ENCODE measurements around the gene WIPF3.

The WIPF3 gene

GRCh38 chr7:29875741-29876140 is 69.4 kb downstream of the WIPF3 start:
- Histone ChIP-seq H3K4me3 (ENCODE audit: low read depth, low read length) (no peak overlapping the region), H3K27me3 (replicated peaks) (peaks cover 4% of the 10 kb centered on the region), H3K36me3 (replicated peaks) (no peaks in the 10 kb centered on the region), H3K27ac (no peak overlapping the region)
- TF ChIP-seq CTCF (IDR thresholded peaks at IDR 0.05; ENCODE audit: low read depth, low read length, missing control alignments): no peak
- no peak for DNase-seq
- in situ Hi-C loops (cut with HindIII; ENCODE audit: low pct_ligation_motif_present, low sequenced_read_pairs): no loop called here

- TF ChIP-seq CTCF (IDR thresholded peaks at IDR 0.05; ENCODE audit: low read depth, low read length, missing control alignments): no peak
- no peak overlapping the region for H3K4me3 ChIP-seq (ENCODE audit: low read depth, low read length)
- in situ Hi-C loops (cut with HindIII; ENCODE audit: low pct_ligation_motif_present, low sequenced_read_pairs): no loop called here
- no peaks in the 10 kb centered on the region for H3K36me3 ChIP-seq (replicated peaks)
- peak; percentile 20 for DNase-seq
- H3K27ac ChIP-seq: no peak overlapping the region
- H3K27me3 ChIP-seq (replicated peaks): peaks cover 4% of the 10 kb centered on the region
Observed at GRCh38 chr7:29877196-29877595, 70.9 kb downstream of the WIPF3 start.

GRCh38 chr7:29878081-29878688 is 71.9 kb downstream of the WIPF3 start:
- TF ChIP-seq CTCF (IDR thresholded peaks at IDR 0.05; ENCODE audit: low read depth, low read length, missing control alignments): peak; percentile 75
- no peak overlapping the region for H3K4me3 ChIP-seq (ENCODE audit: low read depth, low read length)

GRCh38 chr7:29879609-29880008 is 73.3 kb downstream of the WIPF3 start:
- peak; percentile 64 for DNase-seq
- in situ Hi-C loops (cut with HindIII; ENCODE audit: low pct_ligation_motif_present, low sequenced_read_pairs): no loop called here

More at GRCh38 chr7:29878081-29878688, 71.9 kb downstream of the WIPF3 start:
- peak; percentile 68 for DNase-seq
- H3K36me3 ChIP-seq (replicated peaks): no peaks in the 10 kb centered on the region
- no peak overlapping the region for H3K27ac ChIP-seq
- peaks cover 4% of the 10 kb centered on the region for H3K27me3 ChIP-seq (replicated peaks)
- in situ Hi-C loops (cut with HindIII; ENCODE audit: low pct_ligation_motif_present, low sequenced_read_pairs): no loop called here

GRCh38 chr7:29881724-29882123 is 75.4 kb downstream of the WIPF3 start:
- H3K4me3 ChIP-seq (ENCODE audit: low read depth, low read length): no peak overlapping the region
- no peak for DNase-seq
- H3K27me3 ChIP-seq (replicated peaks): no peaks in the 10 kb centered on the region
- in situ Hi-C loops (cut with HindIII; ENCODE audit: low pct_ligation_motif_present, low sequenced_read_pairs): no loop called here
- no peak for TF ChIP-seq CTCF (IDR thresholded peaks at IDR 0.05; ENCODE audit: low read depth, low read length, missing control alignments)
- no peaks in the 10 kb centered on the region for H3K36me3 ChIP-seq (replicated peaks)
- H3K27ac ChIP-seq: no peak overlapping the region

More at GRCh38 chr7:29879609-29880008, 73.3 kb downstream of the WIPF3 start:
- Histone ChIP-seq H3K4me3 (ENCODE audit: low read depth, low read length) (no peak overlapping the region), H3K36me3 (replicated peaks) (no peaks in the 10 kb centered on the region), H3K27ac (no peak overlapping the region), H3K27me3 (replicated peaks) (peaks cover under 1% of the 10 kb centered on the region)
- TF ChIP-seq CTCF (IDR thresholded peaks at IDR 0.05; ENCODE audit: low read depth, low read length, missing control alignments): no peak

GRCh38 chr7:29882481-29882880 is 76.2 kb downstream of the WIPF3 start:
- Histone ChIP-seq H3K27me3 (replicated peaks) (no peaks in the 10 kb centered on the region), H3K36me3 (replicated peaks) (no peaks in the 10 kb centered on the region), H3K27ac (no peak overlapping the region), H3K4me3 (ENCODE audit: low read depth, low read length) (no peak overlapping the region)
- TF ChIP-seq CTCF (IDR thresholded peaks at IDR 0.05; ENCODE audit: low read depth, low read length, missing control alignments): no peak
- in situ Hi-C loops (cut with HindIII; ENCODE audit: low pct_ligation_motif_present, low sequenced_read_pairs): no loop called here
- DNase-seq: no peak
